IPS-15b (cell line): ENCODE measurements around the gene B4GALNT3.

ENCODE experiments used
- H3K27me3 ChIP-seq: one replicate; pipeline ENCODE4 v1.6.1; 2013; ENCODE audit warnings: low read length; ENCODE audit not compliant: control insufficient read depth, insufficient read depth
- H3K36me3 ChIP-seq: one replicate; pipeline ENCODE4 v1.6.1; 2013; ENCODE audit warnings: low read length; ENCODE audit not compliant: control insufficient read depth, insufficient read depth
- H3K4me1 ChIP-seq: one replicate; pipeline ENCODE4 v1.6.1; 2013; ENCODE audit warnings: mild to moderate bottlenecking, low read length; ENCODE audit not compliant: control insufficient read depth, insufficient read depth
- H3K4me3 ChIP-seq: one replicate; pipeline ENCODE4 v1.5.1; 2013; ENCODE audit warnings: low read depth, low read length
- H3K9ac ChIP-seq: one replicate; pipeline ENCODE4 v1.6.1; 2013; ENCODE audit warnings: low read depth, mild to moderate bottlenecking, low read length
- H3K9me3 ChIP-seq: one replicate; pipeline ENCODE4 v1.6.1; 2013; ENCODE audit warnings: mild to moderate bottlenecking, low read length; ENCODE audit not compliant: control insufficient read depth, insufficient read depth

B4GALNT3 gene

GRCh38 chr12:556498-556897, 96.8 kb downstream of the B4GALNT3 start:
- Histone ChIP-seq H3K9me3 (no peaks in the 10 kb centered on the region), H3K36me3 (peaks cover 6% of the 10 kb centered on the region), H3K4me1 (no peaks in the 10 kb centered on the region), H3K4me3 (no peak overlapping the region), H3K9ac (no peak overlapping the region), H3K27me3 (no peaks in the 10 kb centered on the region)

- Histone ChIP-seq H3K27me3 (no peaks in the 10 kb centered on the region), H3K4me1 (no peaks in the 10 kb centered on the region), H3K9me3 (no peaks in the 10 kb centered on the region), H3K9ac (no peak overlapping the region), H3K36me3 (peaks cover 3% of the 10 kb centered on the region), H3K4me3 (no peak overlapping the region)
Measured at GRCh38 chr12:558580-558979, 98.8 kb downstream of the B4GALNT3 start.

GRCh38 chr12:559208-559905, 99.6 kb downstream of the B4GALNT3 start:
- Histone ChIP-seq H3K9me3 (no peaks in the 10 kb centered on the region), H3K4me1 (no peaks in the 10 kb centered on the region), H3K27me3 (no peaks in the 10 kb centered on the region), H3K36me3 (peaks cover 3% of the 10 kb centered on the region), H3K9ac (no peak overlapping the region), H3K4me3 (no peak overlapping the region)

- Histone ChIP-seq H3K27me3 (no peaks in the 10 kb centered on the region), H3K9me3 (no peaks in the 10 kb centered on the region), H3K36me3 (peaks cover 3% of the 10 kb centered on the region), H3K4me1 (no peaks in the 10 kb centered on the region), H3K9ac (no peak overlapping the region), H3K4me3 (no peak overlapping the region)
Measured at GRCh38 chr12:559906-560455, 100.2 kb downstream of the B4GALNT3 start.

- Histone ChIP-seq H3K4me3 (no peak overlapping the region), H3K9ac (no peak overlapping the region), H3K9me3 (no peaks in the 10 kb centered on the region), H3K36me3 (peaks cover 3% of the 10 kb centered on the region), H3K27me3 (no peaks in the 10 kb centered on the region), H3K4me1 (no peaks in the 10 kb centered on the region)
Measured at GRCh38 chr12:560691-561390, 101.1 kb downstream of the B4GALNT3 start.

- Histone ChIP-seq H3K36me3 (peaks cover 3% of the 10 kb centered on the region), H3K27me3 (no peaks in the 10 kb centered on the region), H3K4me3 (no peak overlapping the region), H3K9ac (no peak overlapping the region), H3K9me3 (no peaks in the 10 kb centered on the region), H3K4me1 (no peaks in the 10 kb centered on the region)
Measured at GRCh38 chr12:561391-561705, 101.6 kb downstream of the B4GALNT3 start.

GRCh38 chr12:561908-562593, 102.3 kb downstream of the B4GALNT3 start:
- Histone ChIP-seq H3K9ac (no peak overlapping the region), H3K36me3 (peaks cover 3% of the 10 kb centered on the region)

GRCh38 chr12:562634-563033, 102.9 kb downstream of the B4GALNT3 start:
- H3K36me3 ChIP-seq, result peaks cover 3% of the 10 kb centered on the region
- no peaks in the 10 kb centered on the region for H3K4me1 ChIP-seq
- H3K4me3 ChIP-seq, result no peak overlapping the region
- no peaks in the 10 kb centered on the region for H3K9me3 ChIP-seq
- no peak overlapping the region for H3K9ac ChIP-seq
- H3K27me3 ChIP-seq, result no peaks in the 10 kb centered on the region

More at GRCh38 chr12:561908-562593, 102.3 kb downstream of the B4GALNT3 start:
- Histone ChIP-seq H3K9me3 (no peaks in the 10 kb centered on the region), H3K27me3 (no peaks in the 10 kb centered on the region), H3K4me1 (no peaks in the 10 kb centered on the region), H3K4me3 (no peak overlapping the region)

GRCh38 chr12:563250-563781, 103.6 kb downstream of the B4GALNT3 start:
- peaks cover 3% of the 10 kb centered on the region for H3K36me3 ChIP-seq
- no peaks in the 10 kb centered on the region for H3K9me3 ChIP-seq
- no peaks in the 10 kb centered on the region for H3K4me1 ChIP-seq
- no peaks in the 10 kb centered on the region for H3K27me3 ChIP-seq
- H3K9ac ChIP-seq, result no peak overlapping the region
- no peak overlapping the region for H3K4me3 ChIP-seq

- Histone ChIP-seq H3K4me1 (no peaks in the 10 kb centered on the region), H3K4me3 (no peak overlapping the region), H3K36me3 (peaks cover 3% of the 10 kb centered on the region), H3K9me3 (no peaks in the 10 kb centered on the region), H3K27me3 (no peaks in the 10 kb centered on the region), H3K9ac (no peak overlapping the region)
Measured at GRCh38 chr12:563787-564298, 104.1 kb downstream of the B4GALNT3 start.

- Histone ChIP-seq H3K27me3 (peaks cover 5% of the 10 kb centered on the region), H3K9me3 (no peaks in the 10 kb centered on the region), H3K4me3 (no peak overlapping the region), H3K36me3 (peaks cover 3% of the 10 kb centered on the region), H3K4me1 (no peaks in the 10 kb centered on the region), H3K9ac (no peak overlapping the region)
Measured at GRCh38 chr12:565161-565560, 105.4 kb downstream of the B4GALNT3 start.
